Measurements from ENCODE around the gene PPP5C.
"Not testable (repeated sequence)": the region's sequence is repeated elsewhere in the genome, so short reads cannot be mapped to it uniquely, and the experiment has no call there.

PPP5C gene

GRCh38 chr19:46411088-46411924, 64.4 kb downstream of the PPP5C start:
- H4K20me1 ChIP-seq (ENCODE audit: insufficient read depth), result no peaks in the 10 kb centered on the region
- H3K36me3 ChIP-seq (ENCODE audit: insufficient read depth), result no peaks in the 10 kb centered on the region
- H2AFZ ChIP-seq (ENCODE audit: low read depth), result no peak overlapping the region
- TF ChIP-seq, protein P1, sequence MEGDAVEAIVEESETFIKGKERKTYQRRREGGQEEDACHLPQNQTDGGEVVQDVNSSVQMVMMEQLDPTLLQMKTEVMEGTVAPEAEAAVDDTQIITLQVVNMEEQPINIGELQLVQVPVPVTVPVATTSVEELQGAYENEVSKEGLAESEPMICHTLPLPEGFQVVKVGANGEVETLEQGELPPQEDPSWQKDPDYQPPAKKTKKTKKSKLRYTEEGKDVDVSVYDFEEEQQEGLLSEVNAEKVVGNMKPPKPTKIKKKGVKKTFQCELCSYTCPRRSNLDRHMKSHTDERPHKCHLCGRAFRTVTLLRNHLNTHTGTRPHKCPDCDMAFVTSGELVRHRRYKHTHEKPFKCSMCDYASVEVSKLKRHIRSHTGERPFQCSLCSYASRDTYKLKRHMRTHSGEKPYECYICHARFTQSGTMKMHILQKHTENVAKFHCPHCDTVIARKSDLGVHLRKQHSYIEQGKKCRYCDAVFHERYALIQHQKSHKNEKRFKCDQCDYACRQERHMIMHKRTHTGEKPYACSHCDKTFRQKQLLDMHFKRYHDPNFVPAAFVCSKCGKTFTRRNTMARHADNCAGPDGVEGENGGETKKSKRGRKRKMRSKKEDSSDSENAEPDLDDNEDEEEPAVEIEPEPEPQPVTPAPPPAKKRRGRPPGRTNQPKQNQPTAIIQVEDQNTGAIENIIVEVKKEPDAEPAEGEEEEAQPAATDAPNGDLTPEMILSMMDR (conservative IDR thresholded peaks at IDR 0.05; ENCODE audit: low read depth, low read length), result no peak
- no peak overlapping the region for H3K9ac ChIP-seq
- no peak overlapping the region for H3K27ac ChIP-seq
- H3K4me2 ChIP-seq, result no peak overlapping the region
- no peaks in the 10 kb centered on the region for H3K4me1 ChIP-seq (ENCODE audit: low read depth, poor library complexity, severe bottlenecking)
- no peaks in the 10 kb centered on the region for H3K79me2 ChIP-seq (ENCODE audit: insufficient read depth, low read depth)
- no peak overlapping the region for H3K4me3 ChIP-seq (IDR thresholded peaks at IDR 0.05; ENCODE audit: insufficient read depth, low read depth, low read length)
- H3K27me3 ChIP-seq (ENCODE audit: insufficient read depth, low read depth), result peaks cover 53% of the 10 kb centered on the region

- TF ChIP-seq, protein P1 (conservative IDR thresholded peaks at IDR 0.05; ENCODE audit: low read depth, low read length), result no peak
- Histone ChIP-seq H3K4me2 (no peak overlapping the region), H4K20me1 (ENCODE audit: insufficient read depth) (no peaks in the 10 kb centered on the region), H3K27ac (no peak overlapping the region), H2AFZ (ENCODE audit: low read depth) (no peak overlapping the region), H3K4me1 (ENCODE audit: low read depth, poor library complexity, severe bottlenecking) (no peaks in the 10 kb centered on the region), H3K4me3 (IDR thresholded peaks at IDR 0.05; ENCODE audit: insufficient read depth, low read depth, low read length) (no peak overlapping the region), H3K36me3 (ENCODE audit: insufficient read depth) (no peaks in the 10 kb centered on the region), H3K9ac (no peak overlapping the region), H3K27me3 (ENCODE audit: insufficient read depth, low read depth) (peaks cover 47% of the 10 kb centered on the region), H3K79me2 (ENCODE audit: insufficient read depth, low read depth) (no peaks in the 10 kb centered on the region)
These were observed 65.2 kb downstream of the PPP5C start for GRCh38 chr19:46411925-46412649.

DNA sequence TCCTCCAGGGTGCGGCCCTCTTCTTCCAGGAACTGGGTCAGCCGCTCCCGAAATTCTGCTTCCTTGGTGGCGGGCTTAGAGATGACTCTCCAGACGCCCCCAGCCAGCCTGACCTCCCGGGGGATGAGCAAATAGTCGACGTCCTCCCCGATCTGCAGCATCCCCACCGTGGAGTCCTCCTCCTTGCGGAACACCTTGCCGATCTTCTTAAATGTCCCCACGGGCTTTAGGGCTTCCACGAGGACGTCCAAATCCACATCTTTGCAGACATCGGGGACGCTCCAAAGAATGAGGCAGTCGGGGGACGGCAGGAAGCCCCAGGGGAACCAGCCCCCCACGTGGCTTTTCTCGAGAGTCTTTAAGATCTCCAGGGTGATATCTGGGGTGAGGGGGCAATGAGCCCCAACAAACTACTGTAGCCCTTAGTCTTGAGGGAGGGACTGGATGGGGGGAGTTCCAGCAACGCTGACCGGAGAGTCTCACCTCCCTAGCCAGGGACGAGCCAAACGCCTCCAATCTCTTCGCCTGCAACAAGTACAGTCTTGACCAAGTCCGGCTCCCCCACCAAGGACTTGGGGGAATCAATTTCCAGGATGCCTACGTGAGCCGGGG, 65.9 kb downstream of the PPP5C start:
- Histone ChIP-seq H4K20me1 (ENCODE audit: insufficient read depth) (no peaks in the 10 kb centered on the region), H3K4me2 (no peak overlapping the region), H3K9ac (no peak overlapping the region), H3K4me3 (IDR thresholded peaks at IDR 0.05; ENCODE audit: insufficient read depth, low read depth, low read length) (no peak overlapping the region), H3K27me3 (ENCODE audit: insufficient read depth, low read depth) (peaks cover 47% of the 10 kb centered on the region), H2AFZ (ENCODE audit: low read depth) (no peak overlapping the region), H3K36me3 (ENCODE audit: insufficient read depth) (no peaks in the 10 kb centered on the region), H3K27ac (no peak overlapping the region), H3K79me2 (ENCODE audit: insufficient read depth, low read depth) (no peaks in the 10 kb centered on the region), H3K4me1 (ENCODE audit: low read depth, poor library complexity, severe bottlenecking) (no peaks in the 10 kb centered on the region)
- TF ChIP-seq, protein P1 (conservative IDR thresholded peaks at IDR 0.05; ENCODE audit: low read depth, low read length), result no peak

GRCh38 chr19:46413262-46414031, 66.6 kb downstream of the PPP5C start, which contains the start of gene CCDC8:
Gene CCDC8, minus strand, starts transcription at chr19:46413564. Its CDS starts 754 bp downstream, at chr19:46412810.
- Histone ChIP-seq H3K9ac (no peak within 1 kb of the TSS), H2AFZ (ENCODE audit: low read depth) (no peak within 1 kb of the TSS), H3K27ac (no peak within 1 kb of the TSS)

GRCh38 chr19:46414899-46415298, 68.0 kb downstream of the PPP5C start:
- not testable (repeated sequence) for H3K27ac ChIP-seq; H2AFZ ChIP-seq (ENCODE audit: low read depth); H3K79me2 ChIP-seq (ENCODE audit: insufficient read depth, low read depth); H3K9ac ChIP-seq; H3K4me1 ChIP-seq (ENCODE audit: low read depth, poor library complexity, severe bottlenecking); H3K36me3 ChIP-seq (ENCODE audit: insufficient read depth); H4K20me1 ChIP-seq (ENCODE audit: insufficient read depth); H3K4me2 ChIP-seq; H3K4me3 ChIP-seq (IDR thresholded peaks at IDR 0.05; ENCODE audit: insufficient read depth, low read depth, low read length)
- peaks cover 46% of the 10 kb centered on the region; the same call in 1 of the 2 replicates for H3K27me3 ChIP-seq (ENCODE audit: insufficient read depth, low read depth)

More at GRCh38 chr19:46413262-46414031, 66.6 kb downstream of the PPP5C start, which contains the start of gene CCDC8:
- Histone ChIP-seq H3K4me3 (IDR thresholded peaks at IDR 0.05; ENCODE audit: insufficient read depth, low read depth, low read length) (no peak within 1 kb of the TSS), H3K4me2 (no peak within 1 kb of the TSS), H3K4me1 (ENCODE audit: low read depth, poor library complexity, severe bottlenecking) (no peaks in the 10 kb centered on the region), H3K36me3 (ENCODE audit: insufficient read depth) (no peaks in the 10 kb centered on the region), H3K27me3 (ENCODE audit: insufficient read depth, low read depth) (peaks cover 44% of the 10 kb centered on the region), H4K20me1 (ENCODE audit: insufficient read depth) (no peaks in the 10 kb centered on the region), H3K79me2 (ENCODE audit: insufficient read depth, low read depth) (no peaks in the 10 kb centered on the region)
- TF ChIP-seq, protein P1 (conservative IDR thresholded peaks at IDR 0.05; ENCODE audit: low read depth, low read length), result no peak
